Measurements from ENCODE around the gene PLCH1.

DNA sequence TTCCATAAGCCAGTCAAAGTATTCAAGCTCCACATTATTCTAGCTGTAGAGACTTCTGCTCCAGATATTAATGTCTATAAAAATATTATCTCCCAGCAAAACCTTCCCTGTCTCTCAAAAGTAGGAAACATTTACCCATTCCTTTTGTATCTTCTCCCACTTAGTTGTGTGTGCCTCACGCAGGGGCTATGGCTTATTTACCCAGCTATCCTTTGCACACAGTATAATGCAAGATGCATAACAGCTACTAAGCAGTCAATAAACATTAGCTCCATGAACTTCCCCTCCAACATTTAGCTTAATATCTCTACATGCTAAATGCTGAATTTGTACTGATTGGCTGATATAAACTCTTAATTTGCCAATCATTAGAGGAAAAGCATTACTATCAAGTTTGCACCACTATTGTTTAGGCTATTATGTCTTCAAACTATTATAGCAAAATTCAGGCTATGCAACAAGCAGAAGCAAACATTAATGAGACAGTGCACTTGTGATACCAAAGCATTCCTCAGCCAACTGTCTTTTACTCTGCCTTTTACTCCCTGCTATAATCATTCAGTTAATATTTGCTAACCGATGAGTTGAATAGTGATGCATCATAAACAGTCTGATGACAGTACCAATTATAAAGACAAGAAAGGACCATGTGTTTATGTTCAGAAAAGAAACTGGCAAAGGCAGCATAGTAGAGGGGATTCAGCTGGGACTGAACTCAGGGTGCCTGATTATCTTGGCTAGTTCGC lies 81.2 kb downstream of the PLCH1 start:
- TF ChIP-seq, protein P1, sequence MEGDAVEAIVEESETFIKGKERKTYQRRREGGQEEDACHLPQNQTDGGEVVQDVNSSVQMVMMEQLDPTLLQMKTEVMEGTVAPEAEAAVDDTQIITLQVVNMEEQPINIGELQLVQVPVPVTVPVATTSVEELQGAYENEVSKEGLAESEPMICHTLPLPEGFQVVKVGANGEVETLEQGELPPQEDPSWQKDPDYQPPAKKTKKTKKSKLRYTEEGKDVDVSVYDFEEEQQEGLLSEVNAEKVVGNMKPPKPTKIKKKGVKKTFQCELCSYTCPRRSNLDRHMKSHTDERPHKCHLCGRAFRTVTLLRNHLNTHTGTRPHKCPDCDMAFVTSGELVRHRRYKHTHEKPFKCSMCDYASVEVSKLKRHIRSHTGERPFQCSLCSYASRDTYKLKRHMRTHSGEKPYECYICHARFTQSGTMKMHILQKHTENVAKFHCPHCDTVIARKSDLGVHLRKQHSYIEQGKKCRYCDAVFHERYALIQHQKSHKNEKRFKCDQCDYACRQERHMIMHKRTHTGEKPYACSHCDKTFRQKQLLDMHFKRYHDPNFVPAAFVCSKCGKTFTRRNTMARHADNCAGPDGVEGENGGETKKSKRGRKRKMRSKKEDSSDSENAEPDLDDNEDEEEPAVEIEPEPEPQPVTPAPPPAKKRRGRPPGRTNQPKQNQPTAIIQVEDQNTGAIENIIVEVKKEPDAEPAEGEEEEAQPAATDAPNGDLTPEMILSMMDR (IDR thresholded peaks at IDR 0.05; ENCODE audit: low read depth, low read length), result no peak
- TF ChIP-seq EZH2phosphoT487 (IDR thresholded peaks at IDR 0.05; ENCODE audit: low read depth), result no peak
